GM12874 (cell line): Measurements from ENCODE around the gene AHRR.

Source experiments
- CTCF ChIP-seq: IDR thresholded peaks from 2 replicates; pipeline ENCODE4 v1.5.1; 2011; ENCODE audit warnings: low read depth, mild to moderate bottlenecking, control low read depth, low read length, moderate library complexity; ENCODE audit not compliant: insufficient read depth

Gene AHRR

DNA sequence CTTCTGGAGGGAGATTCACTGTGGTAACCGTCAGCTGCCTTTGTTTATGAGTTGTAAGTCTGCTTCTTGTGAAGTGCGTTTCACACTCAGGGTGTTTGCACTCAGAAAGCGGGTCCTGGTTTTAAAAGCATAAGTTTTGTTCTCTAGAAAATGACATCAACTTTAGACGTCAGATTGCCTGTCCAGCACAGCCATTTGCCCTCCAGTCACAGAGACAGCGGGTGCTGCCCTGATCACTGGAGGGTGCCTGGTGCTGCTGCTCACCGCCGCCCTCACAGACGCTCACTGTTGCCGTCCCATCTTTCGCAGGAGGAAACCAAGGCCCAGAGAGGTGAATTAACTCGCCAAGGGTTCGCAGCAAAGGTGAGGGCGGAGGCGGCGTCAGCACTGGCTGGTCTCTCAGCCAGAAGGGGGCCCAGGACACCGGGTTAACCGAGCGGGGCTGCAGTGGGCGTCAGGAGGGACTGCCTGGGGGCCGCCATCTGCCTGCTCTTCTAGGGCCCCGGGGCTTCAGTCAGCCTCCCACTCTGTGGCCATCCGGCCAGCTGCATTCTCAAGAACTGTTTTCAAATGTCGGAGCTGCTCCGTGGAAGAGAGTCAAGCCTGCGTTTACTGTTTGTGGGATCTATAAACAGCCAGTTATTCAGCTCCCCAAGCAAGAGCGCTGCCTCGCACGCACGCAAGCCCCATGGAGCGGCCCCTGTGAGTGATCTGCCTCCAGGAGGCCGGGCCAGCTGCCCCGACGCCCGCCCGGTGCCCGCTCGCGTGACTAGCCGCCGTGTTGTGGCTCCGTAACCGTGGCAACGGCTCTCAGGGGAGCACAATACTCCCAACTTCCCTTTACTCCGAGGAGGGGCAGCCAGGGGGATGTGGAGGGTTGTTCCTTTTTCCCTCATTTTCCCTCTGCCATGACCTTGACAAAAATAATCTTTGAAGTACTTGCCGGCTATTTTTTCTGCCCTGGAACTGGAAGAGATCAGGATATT, 78.1 kb downstream of the AHRR start:
- TF ChIP-seq CTCF: no peak

- no peak for TF ChIP-seq CTCF
Observed at GRCh38 chr5:400282-401145, 79.0 kb downstream of the AHRR start.

- no peak for TF ChIP-seq CTCF
Observed at GRCh38 chr5:401146-402034, 79.9 kb downstream of the AHRR start.

DNA sequence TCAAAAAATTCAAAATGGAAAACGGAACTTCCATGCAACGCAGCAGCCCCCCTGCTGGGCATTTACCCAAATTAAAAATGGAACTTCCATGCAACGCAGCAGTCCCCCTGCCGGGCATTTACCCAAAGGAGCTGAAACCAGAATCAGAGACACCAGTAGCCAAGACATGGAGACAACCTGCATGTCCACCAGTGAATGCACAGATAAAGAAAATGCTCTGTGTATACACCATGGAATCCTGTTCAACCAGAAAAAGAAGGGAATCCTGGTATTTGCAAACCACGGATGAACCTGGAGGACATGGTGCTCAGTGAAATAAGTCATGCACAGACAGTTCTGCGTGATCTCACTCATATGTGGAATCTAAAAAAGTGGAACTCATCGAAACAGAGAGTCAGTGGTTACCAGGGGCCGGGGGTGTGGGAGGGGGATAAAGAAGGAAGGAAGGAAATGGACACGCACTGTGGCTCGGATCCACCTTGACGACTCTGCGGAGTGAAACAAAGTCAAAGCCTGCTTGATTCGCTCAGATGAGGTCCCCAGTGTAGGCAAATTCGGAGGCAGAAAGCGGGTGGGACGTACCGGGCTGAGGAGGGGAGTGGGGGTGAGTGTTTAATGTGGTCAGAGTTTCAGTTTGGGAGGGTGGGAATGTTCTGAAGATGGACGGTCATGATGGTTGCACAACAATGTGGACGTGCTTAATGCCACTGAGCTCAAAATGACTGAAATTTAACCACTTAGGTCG, 81.3 kb downstream of the AHRR start:
- peak; percentile 31; the same call in 1 of the 2 replicates for TF ChIP-seq CTCF

- no peak for TF ChIP-seq CTCF
Observed at GRCh38 chr5:403995-404394, 82.5 kb downstream of the AHRR start.

DNA sequence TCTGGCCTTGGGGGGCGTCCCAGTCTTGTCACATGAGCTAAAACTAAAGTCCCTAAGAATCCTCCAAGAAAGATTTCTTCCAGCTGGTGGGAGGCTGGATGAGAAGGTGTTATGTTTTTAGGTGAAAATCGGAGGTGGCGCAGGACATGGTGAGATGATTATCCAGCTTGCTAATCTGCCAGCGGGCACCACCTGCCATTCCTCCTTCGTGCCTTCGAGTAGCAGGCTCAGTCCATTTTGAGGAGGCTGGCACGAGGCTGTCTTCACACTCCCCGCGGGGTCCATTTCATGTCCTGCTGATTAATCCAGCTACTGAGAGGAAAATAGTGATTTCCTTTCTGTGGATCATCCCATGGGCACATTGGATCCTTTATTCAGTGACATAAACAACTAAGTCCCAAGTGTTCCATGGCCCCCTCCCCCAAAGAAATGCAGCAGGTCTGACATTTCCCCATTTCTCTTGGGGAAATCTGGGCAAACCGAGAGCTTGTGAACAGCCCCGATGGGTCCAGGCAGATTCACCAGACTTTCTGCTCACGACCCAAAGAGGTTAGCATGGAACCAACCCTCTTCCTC, 83.2 kb downstream of the AHRR start:
- no peak for TF ChIP-seq CTCF
